ENCODE measurements around the gene SNRK.

- no peak for TF ChIP-seq POLR2A (IDR thresholded peaks at IDR 0.05; ENCODE audit: low read depth)
- TF ChIP-seq, protein P1, sequence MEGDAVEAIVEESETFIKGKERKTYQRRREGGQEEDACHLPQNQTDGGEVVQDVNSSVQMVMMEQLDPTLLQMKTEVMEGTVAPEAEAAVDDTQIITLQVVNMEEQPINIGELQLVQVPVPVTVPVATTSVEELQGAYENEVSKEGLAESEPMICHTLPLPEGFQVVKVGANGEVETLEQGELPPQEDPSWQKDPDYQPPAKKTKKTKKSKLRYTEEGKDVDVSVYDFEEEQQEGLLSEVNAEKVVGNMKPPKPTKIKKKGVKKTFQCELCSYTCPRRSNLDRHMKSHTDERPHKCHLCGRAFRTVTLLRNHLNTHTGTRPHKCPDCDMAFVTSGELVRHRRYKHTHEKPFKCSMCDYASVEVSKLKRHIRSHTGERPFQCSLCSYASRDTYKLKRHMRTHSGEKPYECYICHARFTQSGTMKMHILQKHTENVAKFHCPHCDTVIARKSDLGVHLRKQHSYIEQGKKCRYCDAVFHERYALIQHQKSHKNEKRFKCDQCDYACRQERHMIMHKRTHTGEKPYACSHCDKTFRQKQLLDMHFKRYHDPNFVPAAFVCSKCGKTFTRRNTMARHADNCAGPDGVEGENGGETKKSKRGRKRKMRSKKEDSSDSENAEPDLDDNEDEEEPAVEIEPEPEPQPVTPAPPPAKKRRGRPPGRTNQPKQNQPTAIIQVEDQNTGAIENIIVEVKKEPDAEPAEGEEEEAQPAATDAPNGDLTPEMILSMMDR (IDR thresholded peaks at IDR 0.05): no peak
- no peak for TF ChIP-seq POLR2AphosphoS5 (IDR thresholded peaks at IDR 0.05)
Observed at GRCh38 chr3:43268636-43269035, 17.7 kb upstream of the SNRK start.

All from esophagus muscularis mucosa (tissue), 3 donors.